ENCODE measurements around the gene SLC27A2.
A peak's percentile ranks its signal among the peaks of the same experiment; 100 is the strongest.
"Not testable (repeated sequence)": the region's sequence is repeated elsewhere in the genome, so short reads cannot be mapped to it uniquely, and the experiment has no call there.

SLC27A2 gene

DNA sequence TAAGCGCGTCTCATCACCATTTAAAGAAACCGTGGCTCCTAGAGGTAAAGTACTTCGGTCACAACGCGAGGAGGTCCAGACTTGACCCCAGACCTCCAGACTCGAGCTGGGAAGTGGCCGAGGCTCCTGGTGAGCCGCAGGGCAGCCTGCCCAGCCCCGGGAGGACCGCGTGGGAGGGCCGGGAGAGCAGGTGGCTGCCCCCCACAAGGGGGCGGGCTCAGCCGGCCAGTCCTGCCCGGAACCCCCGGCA, at the start of gene SLC27A2:
Gene SLC27A2 (plus strand): TSS at position 228 of the 250 bp plus-strand sequence. CDS start 232 bp downstream, outside the sequence.
- H3K27ac ChIP-seq: peak within 1 kb of the TSS; percentile 25
- peak; percentile 78 for DNase-seq
- no peaks in the 10 kb centered on the region for H3K9me3 ChIP-seq (ENCODE audit: severe bottlenecking)
- TF ChIP-seq, protein P1, sequence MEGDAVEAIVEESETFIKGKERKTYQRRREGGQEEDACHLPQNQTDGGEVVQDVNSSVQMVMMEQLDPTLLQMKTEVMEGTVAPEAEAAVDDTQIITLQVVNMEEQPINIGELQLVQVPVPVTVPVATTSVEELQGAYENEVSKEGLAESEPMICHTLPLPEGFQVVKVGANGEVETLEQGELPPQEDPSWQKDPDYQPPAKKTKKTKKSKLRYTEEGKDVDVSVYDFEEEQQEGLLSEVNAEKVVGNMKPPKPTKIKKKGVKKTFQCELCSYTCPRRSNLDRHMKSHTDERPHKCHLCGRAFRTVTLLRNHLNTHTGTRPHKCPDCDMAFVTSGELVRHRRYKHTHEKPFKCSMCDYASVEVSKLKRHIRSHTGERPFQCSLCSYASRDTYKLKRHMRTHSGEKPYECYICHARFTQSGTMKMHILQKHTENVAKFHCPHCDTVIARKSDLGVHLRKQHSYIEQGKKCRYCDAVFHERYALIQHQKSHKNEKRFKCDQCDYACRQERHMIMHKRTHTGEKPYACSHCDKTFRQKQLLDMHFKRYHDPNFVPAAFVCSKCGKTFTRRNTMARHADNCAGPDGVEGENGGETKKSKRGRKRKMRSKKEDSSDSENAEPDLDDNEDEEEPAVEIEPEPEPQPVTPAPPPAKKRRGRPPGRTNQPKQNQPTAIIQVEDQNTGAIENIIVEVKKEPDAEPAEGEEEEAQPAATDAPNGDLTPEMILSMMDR (IDR thresholded peaks at IDR 0.05; ENCODE audit: low read depth, low read length): peak; percentile 79
- no peaks in the 10 kb centered on the region for H3K27me3 ChIP-seq (ENCODE audit: insufficient read depth, low read depth, severe bottlenecking)
- no peaks in the 10 kb centered on the region; the same call in 1 of the 2 replicates for H3K36me3 ChIP-seq
- peak within 1 kb of the TSS; percentile 74 for H3K4me3 ChIP-seq (ENCODE audit: low read depth, low read length)

DNA sequence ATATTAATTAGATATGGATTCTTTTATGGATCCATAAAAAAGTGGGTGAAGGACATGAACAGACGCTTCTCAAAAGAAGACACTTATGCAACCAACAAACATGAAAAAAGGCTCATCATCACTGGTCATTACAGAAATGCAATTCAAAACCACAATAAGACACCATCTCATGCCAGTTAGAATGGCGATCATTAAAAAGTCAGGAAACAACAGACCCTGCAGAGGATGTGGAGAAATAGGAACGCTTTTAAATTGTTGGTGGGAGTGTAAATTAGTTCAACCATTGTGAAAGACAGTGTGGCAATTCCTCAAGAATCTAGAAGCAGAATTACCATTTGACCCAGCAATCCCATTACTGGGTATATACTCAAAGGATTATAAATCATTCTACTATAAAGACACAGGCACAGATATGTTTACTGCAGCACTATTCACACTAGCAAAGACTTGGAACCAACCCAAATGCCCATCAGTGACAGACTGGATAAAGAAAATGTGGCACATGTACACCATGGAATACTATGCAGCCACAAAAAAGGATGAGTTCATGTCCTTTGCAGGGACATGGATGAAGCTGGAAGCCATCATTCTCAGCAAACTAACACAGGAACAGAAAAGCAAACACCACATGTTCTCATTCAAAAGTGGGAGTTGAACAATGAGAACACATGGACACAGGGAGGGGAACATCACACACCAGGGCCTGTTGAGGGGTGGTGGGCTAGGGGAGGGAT, 49.6 kb upstream of the SLC27A2 start:
- not testable (repeated sequence) for DNase-seq; H3K36me3 ChIP-seq; H3K27ac ChIP-seq; H3K4me3 ChIP-seq (ENCODE audit: low read depth, low read length); H3K9me3 ChIP-seq (ENCODE audit: severe bottlenecking); H3K27me3 ChIP-seq (ENCODE audit: insufficient read depth, low read depth, severe bottlenecking)

DNA sequence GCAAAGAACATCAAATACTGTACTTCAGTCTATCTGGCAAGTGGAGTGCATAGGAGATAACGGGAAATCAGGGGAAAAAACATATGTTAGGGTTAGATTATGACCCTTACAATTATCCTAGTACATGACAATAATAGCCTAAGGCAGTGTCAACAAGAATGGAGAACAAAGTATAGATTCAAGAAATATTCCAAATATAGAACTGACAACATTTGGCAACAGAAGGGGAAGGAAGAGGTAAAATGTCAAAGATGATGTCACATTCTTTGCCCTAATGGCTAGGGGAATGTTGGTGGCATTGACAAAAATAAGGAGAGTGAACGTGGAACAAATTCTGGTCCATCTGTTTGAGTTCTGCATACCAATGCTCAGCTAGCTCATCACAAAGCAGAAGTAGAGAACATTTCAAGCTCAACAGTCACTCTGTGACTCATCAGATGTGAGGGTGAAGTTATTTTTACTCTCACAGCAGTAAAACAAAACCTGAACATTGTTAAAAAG, 47.4 kb upstream of the SLC27A2 start:
- no peak overlapping the region for H3K27ac ChIP-seq

DNA sequence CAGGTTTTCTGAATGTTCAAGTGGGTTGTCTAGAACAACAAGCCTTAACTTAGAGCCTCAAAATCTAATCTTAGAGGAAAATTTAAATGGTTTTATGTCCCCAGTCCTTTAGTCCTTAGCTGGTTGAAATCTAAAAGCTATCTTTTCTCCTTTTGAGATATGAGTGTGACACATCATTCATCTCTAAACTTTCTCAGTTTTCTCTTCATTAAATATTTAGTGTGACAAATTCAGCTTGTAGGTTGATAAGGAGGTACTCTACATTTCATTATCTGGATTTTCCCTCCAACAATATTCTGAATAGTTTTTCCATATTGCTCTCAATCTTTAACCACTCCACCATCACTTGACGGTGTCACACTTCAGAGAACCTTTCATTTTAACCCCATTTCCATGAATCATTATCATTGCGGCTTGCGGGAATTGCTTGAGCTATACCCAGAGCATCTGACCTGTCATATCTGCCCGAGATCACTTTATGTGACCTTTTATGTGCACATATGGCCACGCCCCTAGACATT, 46.9 kb upstream of the SLC27A2 start:
- TF ChIP-seq, protein P1 (IDR thresholded peaks at IDR 0.05; ENCODE audit: low read depth, low read length): no peak
- H3K4me3 ChIP-seq (ENCODE audit: low read depth, low read length): no peak overlapping the region
- no peaks in the 10 kb centered on the region for H3K27me3 ChIP-seq (ENCODE audit: insufficient read depth, low read depth, severe bottlenecking)
- no peaks in the 10 kb centered on the region for H3K9me3 ChIP-seq (ENCODE audit: severe bottlenecking)
- no peak for DNase-seq
- H3K36me3 ChIP-seq: no peaks in the 10 kb centered on the region
- no peak overlapping the region for H3K27ac ChIP-seq

More for the DNA sequence above, 47.4 kb upstream of the SLC27A2 start:
- Histone ChIP-seq H3K4me3 (ENCODE audit: low read depth, low read length) (no peak overlapping the region), H3K27me3 (ENCODE audit: insufficient read depth, low read depth, severe bottlenecking) (no peaks in the 10 kb centered on the region), H3K36me3 (no peaks in the 10 kb centered on the region), H3K9me3 (ENCODE audit: severe bottlenecking) (no peaks in the 10 kb centered on the region)
- no peak for DNase-seq
- TF ChIP-seq, protein P1 (IDR thresholded peaks at IDR 0.05; ENCODE audit: low read depth, low read length): no peak

DNA sequence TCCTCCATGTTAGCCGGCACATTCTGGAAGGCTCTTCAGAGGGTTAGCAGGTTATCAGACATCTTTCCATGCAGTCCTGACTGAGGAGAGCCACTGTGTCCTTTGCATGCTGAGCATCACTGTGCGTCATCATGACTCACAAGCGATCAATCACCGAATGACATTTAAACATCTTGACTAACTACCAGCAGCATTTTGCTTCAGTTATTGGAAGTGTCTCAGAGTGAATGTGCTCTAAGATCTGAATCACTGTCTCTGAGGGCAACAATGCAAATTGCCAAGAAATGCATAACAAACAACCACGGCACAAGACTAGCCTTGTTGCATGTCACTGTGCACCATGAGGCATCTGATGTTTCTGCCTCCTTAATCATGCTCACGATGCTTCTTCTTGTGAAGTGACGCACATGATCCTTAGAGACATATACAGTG, 44.6 kb upstream of the SLC27A2 start:
- TF ChIP-seq, protein P1 (IDR thresholded peaks at IDR 0.05; ENCODE audit: low read depth, low read length): no peak
- no peak for DNase-seq

DNA sequence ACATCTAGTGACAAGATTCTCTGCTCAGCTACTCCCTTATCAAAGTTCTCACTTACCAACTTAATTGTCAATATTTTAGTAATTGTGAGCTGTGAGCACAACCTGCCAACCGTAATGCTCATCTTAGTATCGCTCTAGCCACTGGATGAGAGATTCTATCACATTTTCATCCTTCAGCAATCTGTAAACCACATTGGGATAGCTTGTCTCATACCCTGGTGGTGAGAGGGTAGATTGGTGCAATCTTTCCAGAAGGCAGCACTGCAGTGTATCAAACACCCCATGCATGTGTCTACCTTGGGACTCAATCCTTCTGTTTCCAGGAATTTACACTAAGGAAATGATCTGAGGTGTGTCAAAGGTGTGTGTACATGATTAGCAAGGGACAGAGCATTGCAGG, 44.1 kb upstream of the SLC27A2 start:
- H3K27me3 ChIP-seq (ENCODE audit: insufficient read depth, low read depth, severe bottlenecking): no peaks in the 10 kb centered on the region

More for the DNA sequence above, 44.6 kb upstream of the SLC27A2 start:
- Histone ChIP-seq H3K9me3 (ENCODE audit: severe bottlenecking) (no peaks in the 10 kb centered on the region), H3K4me3 (ENCODE audit: low read depth, low read length) (no peak overlapping the region), H3K27ac (no peak overlapping the region), H3K27me3 (ENCODE audit: insufficient read depth, low read depth, severe bottlenecking) (no peaks in the 10 kb centered on the region), H3K36me3 (no peaks in the 10 kb centered on the region)

More for the DNA sequence above, 44.1 kb upstream of the SLC27A2 start:
- H3K4me3 ChIP-seq (ENCODE audit: low read depth, low read length): no peak overlapping the region
- H3K27ac ChIP-seq: no peak overlapping the region
- DNase-seq: no peak
- no peaks in the 10 kb centered on the region for H3K9me3 ChIP-seq (ENCODE audit: severe bottlenecking)
- no peaks in the 10 kb centered on the region for H3K36me3 ChIP-seq
- TF ChIP-seq, protein P1 (IDR thresholded peaks at IDR 0.05; ENCODE audit: low read depth, low read length): no peak

Measured in WERI-Rb-1 (cell line).